ENCODE measurements around the gene SEPTIN5. TPM values are rescaled to one million over a fixed set of nuclear protein-coding genes. Genes with fewer than 3 reads are reported as not detected.
A peak's percentile ranks its signal among the peaks of the same experiment; 100 is the strongest.

SEPTIN5 gene
- polyA plus RNA-seq, 1 of the 3 experiments (the other 2 are of a cell fraction) = 14.0 TPM

DNA sequence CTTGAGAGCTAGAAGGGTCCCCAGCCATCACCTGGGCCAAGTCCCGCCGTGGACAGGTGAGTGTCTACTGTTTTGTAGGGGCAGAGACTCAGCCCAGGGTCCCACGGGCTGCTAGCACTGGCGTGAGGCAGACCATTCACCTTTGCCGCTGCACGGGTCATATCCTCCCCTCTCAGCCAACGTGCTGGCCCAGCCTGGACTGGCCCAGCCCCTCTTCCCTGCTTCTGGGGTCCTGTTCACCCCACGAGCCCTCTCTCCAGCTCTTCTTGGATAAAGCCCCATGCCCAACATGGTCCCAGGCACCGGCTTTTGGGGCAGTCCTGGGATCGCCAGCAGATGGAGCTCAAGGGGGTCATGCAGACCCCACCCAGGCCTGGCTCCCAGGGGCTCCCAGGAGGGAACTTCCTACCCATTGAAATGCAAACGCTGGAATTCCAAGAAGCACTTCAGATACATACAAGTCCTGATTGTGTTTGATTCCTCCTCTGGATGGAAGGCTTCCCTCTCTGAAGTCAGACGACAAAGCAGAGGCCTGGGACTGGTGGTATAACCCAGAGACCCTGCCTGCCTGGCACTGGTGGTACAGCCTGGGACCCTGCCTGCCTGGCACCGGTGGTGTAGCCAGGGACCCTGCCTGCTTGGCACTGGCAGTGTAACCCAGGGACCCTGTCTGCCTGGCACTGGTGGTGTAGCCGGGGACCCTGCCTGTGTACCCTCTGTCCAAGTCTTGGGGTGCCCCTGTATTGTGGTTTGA is 8.9 kb upstream of the SEPTIN5 start:
- Histone ChIP-seq H3K4me1 (ENCODE audit: control insufficient read depth in 1 of 2, insufficient read depth in 2 of 2, low read depth in 1 of 2, low read length in 1 of 2) (peaks cover 0 to 7% of the 10 kb centered on the region in 2 experiments; a peak in 1 of 4 replicates), H3K9me2 (no peaks in the 10 kb centered on the region), H2AFZ (ENCODE audit: low read depth) (no peak overlapping the region), H3K4me3 (ENCODE audit: low read depth in 2 of 2, low read length in 1 of 2) (no peak overlapping the region), H3K36me3 (replicated peaks in 1 of 2; ENCODE audit: control insufficient read depth in 1 of 2, insufficient read depth in 2 of 2, low read length in 1 of 2) (no peaks in the 10 kb centered on the region), H3K9ac (no peak overlapping the region), H3K9me3 (no peaks in the 10 kb centered on the region), H4K20me1 (ENCODE audit: insufficient read depth) (no peaks in the 10 kb centered on the region), H3K27me3 (ENCODE audit: insufficient read depth) (no peaks in the 10 kb centered on the region), H3K79me2 (ENCODE audit: insufficient read depth) (no peaks in the 10 kb centered on the region), H3F3A (replicated peaks; ENCODE audit: insufficient read depth) (no peaks in the 10 kb centered on the region), H3K27ac (ENCODE audit: low read depth in 2 of 2, low read length in 1 of 2) (no peak overlapping the region), H3K4me2 (no peak overlapping the region)
- ChIA-PET POLR2A (no interaction called here), CTCF (interaction anchor here (1.0 to 1.7 kb wide), 5 partner anchors 9 to 73 kb away, joined by 3 to 7 read pairs (median 4); no protein-coding TSS in a partner anchor)
- no peak for DNase-seq
- WGBS (ENCODE audit: low lambda C conversion rate) = 78% methylated on average over 4 of the region's 14 CpGs
- TF ChIP-seq, protein P1, sequence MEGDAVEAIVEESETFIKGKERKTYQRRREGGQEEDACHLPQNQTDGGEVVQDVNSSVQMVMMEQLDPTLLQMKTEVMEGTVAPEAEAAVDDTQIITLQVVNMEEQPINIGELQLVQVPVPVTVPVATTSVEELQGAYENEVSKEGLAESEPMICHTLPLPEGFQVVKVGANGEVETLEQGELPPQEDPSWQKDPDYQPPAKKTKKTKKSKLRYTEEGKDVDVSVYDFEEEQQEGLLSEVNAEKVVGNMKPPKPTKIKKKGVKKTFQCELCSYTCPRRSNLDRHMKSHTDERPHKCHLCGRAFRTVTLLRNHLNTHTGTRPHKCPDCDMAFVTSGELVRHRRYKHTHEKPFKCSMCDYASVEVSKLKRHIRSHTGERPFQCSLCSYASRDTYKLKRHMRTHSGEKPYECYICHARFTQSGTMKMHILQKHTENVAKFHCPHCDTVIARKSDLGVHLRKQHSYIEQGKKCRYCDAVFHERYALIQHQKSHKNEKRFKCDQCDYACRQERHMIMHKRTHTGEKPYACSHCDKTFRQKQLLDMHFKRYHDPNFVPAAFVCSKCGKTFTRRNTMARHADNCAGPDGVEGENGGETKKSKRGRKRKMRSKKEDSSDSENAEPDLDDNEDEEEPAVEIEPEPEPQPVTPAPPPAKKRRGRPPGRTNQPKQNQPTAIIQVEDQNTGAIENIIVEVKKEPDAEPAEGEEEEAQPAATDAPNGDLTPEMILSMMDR (IDR thresholded peaks at IDR 0.05) = peak; percentile 13; the same call in 1 of the 2 replicates
- TF ChIP-seq, protein P2, sequence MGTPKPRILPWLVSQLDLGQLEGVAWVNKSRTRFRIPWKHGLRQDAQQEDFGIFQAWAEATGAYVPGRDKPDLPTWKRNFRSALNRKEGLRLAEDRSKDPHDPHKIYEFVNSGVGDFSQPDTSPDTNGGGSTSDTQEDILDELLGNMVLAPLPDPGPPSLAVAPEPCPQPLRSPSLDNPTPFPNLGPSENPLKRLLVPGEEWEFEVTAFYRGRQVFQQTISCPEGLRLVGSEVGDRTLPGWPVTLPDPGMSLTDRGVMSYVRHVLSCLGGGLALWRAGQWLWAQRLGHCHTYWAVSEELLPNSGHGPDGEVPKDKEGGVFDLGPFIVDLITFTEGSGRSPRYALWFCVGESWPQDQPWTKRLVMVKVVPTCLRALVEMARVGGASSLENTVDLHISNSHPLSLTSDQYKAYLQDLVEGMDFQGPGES (IDR thresholded peaks at IDR 0.05; ENCODE audit: low read depth, low read length) = no peak

DNA sequence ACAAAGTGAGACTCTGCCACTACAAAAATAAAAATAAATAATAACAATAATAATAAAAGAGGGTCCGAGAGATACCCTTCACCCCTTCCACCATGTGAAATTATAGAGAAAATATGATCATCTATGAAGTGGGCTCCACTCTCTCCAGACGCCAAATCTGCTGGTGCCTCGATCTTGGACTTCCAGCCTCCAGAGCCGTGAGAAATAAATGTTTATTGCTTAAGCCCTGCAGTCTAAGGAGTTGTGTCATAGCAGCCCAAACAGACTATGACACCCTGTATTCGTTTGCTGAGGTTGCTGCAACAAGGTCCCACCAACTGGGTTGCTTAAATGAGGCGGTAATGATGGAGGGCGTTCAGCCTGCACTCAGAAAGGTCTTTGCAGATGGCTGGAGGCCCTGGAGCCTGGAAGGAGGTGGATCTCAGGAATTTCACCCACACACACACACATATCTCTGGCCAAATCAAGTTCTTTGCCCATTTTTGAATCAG is 7.6 kb upstream of the SEPTIN5 start:
- no peak for DNase-seq
- H3K27ac ChIP-seq (ENCODE audit: low read depth in 2 of 2, low read length in 1 of 2) = no peak overlapping the region
- H3F3A ChIP-seq (replicated peaks; ENCODE audit: insufficient read depth) = no peaks in the 10 kb centered on the region
- TF ChIP-seq SIN3A (IDR thresholded peaks at IDR 0.05; ENCODE audit: borderline replicate concordance, low read depth, low read length) = no peak
- no peak for TF ChIP-seq ELF1 (IDR thresholded peaks at IDR 0.05)
- TF ChIP-seq TCF12 (IDR thresholded peaks at IDR 0.05) = no peak
- TF ChIP-seq JUND (IDR thresholded peaks at IDR 0.05) = no peak
- TF ChIP-seq MXI1 (IDR thresholded peaks at IDR 0.05; ENCODE audit: low read depth, low read length) = no peak
- TF ChIP-seq, protein P3, sequence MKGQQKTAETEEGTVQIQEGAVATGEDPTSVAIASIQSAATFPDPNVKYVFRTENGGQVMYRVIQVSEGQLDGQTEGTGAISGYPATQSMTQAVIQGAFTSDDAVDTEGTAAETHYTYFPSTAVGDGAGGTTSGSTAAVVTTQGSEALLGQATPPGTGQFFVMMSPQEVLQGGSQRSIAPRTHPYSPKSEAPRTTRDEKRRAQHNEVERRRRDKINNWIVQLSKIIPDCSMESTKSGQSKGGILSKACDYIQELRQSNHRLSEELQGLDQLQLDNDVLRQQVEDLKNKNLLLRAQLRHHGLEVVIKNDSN (IDR thresholded peaks at IDR 0.05; ENCODE audit: borderline replicate concordance, low read depth) = no peak
- TF ChIP-seq, protein P1 (IDR thresholded peaks at IDR 0.05) = no peak
- TF ChIP-seq RFX5 (IDR thresholded peaks at IDR 0.05; ENCODE audit: low read length) = no peak
- TF ChIP-seq NFIC (IDR thresholded peaks at IDR 0.05; ENCODE audit: borderline replicate concordance) = no peak
- no peak for TF ChIP-seq TEAD4 (IDR thresholded peaks at IDR 0.05; ENCODE audit: borderline replicate concordance, insufficient read depth)
- TF ChIP-seq FOXM1 (IDR thresholded peaks at IDR 0.05; ENCODE audit: low read depth) = no peak
- no peak for TF ChIP-seq RCOR1 (IDR thresholded peaks at IDR 0.05; ENCODE audit: low read length)
- no peak for TF ChIP-seq EZH2phosphoT487 (IDR thresholded peaks at IDR 0.05; ENCODE audit: borderline replicate concordance, low read depth)
- TF ChIP-seq, protein P4, sequence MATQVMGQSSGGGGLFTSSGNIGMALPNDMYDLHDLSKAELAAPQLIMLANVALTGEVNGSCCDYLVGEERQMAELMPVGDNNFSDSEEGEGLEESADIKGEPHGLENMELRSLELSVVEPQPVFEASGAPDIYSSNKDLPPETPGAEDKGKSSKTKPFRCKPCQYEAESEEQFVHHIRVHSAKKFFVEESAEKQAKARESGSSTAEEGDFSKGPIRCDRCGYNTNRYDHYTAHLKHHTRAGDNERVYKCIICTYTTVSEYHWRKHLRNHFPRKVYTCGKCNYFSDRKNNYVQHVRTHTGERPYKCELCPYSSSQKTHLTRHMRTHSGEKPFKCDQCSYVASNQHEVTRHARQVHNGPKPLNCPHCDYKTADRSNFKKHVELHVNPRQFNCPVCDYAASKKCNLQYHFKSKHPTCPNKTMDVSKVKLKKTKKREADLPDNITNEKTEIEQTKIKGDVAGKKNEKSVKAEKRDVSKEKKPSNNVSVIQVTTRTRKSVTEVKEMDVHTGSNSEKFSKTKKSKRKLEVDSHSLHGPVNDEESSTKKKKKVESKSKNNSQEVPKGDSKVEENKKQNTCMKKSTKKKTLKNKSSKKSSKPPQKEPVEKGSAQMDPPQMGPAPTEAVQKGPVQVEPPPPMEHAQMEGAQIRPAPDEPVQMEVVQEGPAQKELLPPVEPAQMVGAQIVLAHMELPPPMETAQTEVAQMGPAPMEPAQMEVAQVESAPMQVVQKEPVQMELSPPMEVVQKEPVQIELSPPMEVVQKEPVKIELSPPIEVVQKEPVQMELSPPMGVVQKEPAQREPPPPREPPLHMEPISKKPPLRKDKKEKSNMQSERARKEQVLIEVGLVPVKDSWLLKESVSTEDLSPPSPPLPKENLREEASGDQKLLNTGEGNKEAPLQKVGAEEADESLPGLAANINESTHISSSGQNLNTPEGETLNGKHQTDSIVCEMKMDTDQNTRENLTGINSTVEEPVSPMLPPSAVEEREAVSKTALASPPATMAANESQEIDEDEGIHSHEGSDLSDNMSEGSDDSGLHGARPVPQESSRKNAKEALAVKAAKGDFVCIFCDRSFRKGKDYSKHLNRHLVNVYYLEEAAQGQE (IDR thresholded peaks at IDR 0.05; ENCODE audit: low read depth, low read length) = no peak
- no peak for TF ChIP-seq EP300 (IDR thresholded peaks at IDR 0.05; ENCODE audit: borderline replicate concordance in 1 of 2, low read depth in 1 of 2, low read length in 1 of 2)

More for the DNA sequence above, 7.6 kb upstream of the SEPTIN5 start:
- H2AFZ ChIP-seq (ENCODE audit: low read depth) = no peak overlapping the region
- CTCF ChIA-PET = no interaction called here
- WGBS (ENCODE audit: low lambda C conversion rate) = 65% methylated on average over 7 of the region's 7 CpGs
- no peak overlapping the region for H3K4me2 ChIP-seq
- peaks cover 0 to 11% of the 10 kb centered on the region in 2 experiments; a peak in 1 of 4 replicates for H3K4me1 ChIP-seq (ENCODE audit: control insufficient read depth in 1 of 2, insufficient read depth in 2 of 2, low read depth in 1 of 2, low read length in 1 of 2)
- H3K36me3 ChIP-seq (replicated peaks in 1 of 2; ENCODE audit: control insufficient read depth in 1 of 2, insufficient read depth in 2 of 2, low read length in 1 of 2) = no peaks in the 10 kb centered on the region
- no peaks in the 10 kb centered on the region for H3K9me3 ChIP-seq
- no peak overlapping the region for H3K9ac ChIP-seq
- no peaks in the 10 kb centered on the region for H3K27me3 ChIP-seq (ENCODE audit: insufficient read depth)
- H4K20me1 ChIP-seq (ENCODE audit: insufficient read depth) = no peaks in the 10 kb centered on the region
- POLR2A ChIA-PET = no interaction called here
- no peaks in the 10 kb centered on the region for H3K9me2 ChIP-seq
- H3K79me2 ChIP-seq (ENCODE audit: insufficient read depth) = no peaks in the 10 kb centered on the region
- no peak overlapping the region for H3K4me3 ChIP-seq (ENCODE audit: low read depth in 2 of 2, low read length in 1 of 2)
